ENCODE measurements around the gene HNF4A.

The HNF4A gene

GRCh38 chr20:44433751-44434538 lies 78.4 kb downstream of the HNF4A start:
- CTCF ChIA-PET, result no interaction called here
- POLR2A ChIA-PET, result no interaction called here
- TF ChIP-seq ZNF704 (tag by site-specific recombination; IDR thresholded peaks at IDR 0.05), result no peak
- TF ChIP-seq ZNF223 (tag by site-specific recombination; IDR thresholded peaks at IDR 0.05), result no peak
- no peak for TF ChIP-seq ZNF148 (tag by site-specific recombination; IDR thresholded peaks at IDR 0.05; ENCODE audit: borderline replicate concordance)
- no peak for TF ChIP-seq GLIS1 (tag by site-specific recombination; IDR thresholded peaks at IDR 0.05)
- no peak for TF ChIP-seq KLF16 (tag by site-specific recombination; IDR thresholded peaks at IDR 0.05)
- no peak for TF ChIP-seq SCRT2 (tag by site-specific recombination; IDR thresholded peaks at IDR 0.05)
- TF ChIP-seq YY2 (tag by site-specific recombination; IDR thresholded peaks at IDR 0.05), result no peak
- no peaks in the 10 kb centered on the region for H3K9me3 ChIP-seq (ENCODE audit: control insufficient read depth, insufficient read depth, low read depth, low read length)
- no peak overlapping the region for H3K4me3 ChIP-seq (ENCODE audit: low read depth, low read length)
- H3K27ac ChIP-seq (ENCODE audit: extremely low read depth, low read depth, low read length), result no peak overlapping the region
- H3K36me3 ChIP-seq (ENCODE audit: control insufficient read depth in 2 of 2, insufficient read depth in 1 of 2, low read length in 2 of 2), result no peaks in the 10 kb centered on the region
- H3K4me1 ChIP-seq (ENCODE audit: control insufficient read depth, insufficient read depth, low read length), result no peaks in the 10 kb centered on the region

- Histone ChIP-seq H3K9me3 (ENCODE audit: control insufficient read depth, insufficient read depth, low read depth, low read length) (no peaks in the 10 kb centered on the region), H3K4me3 (ENCODE audit: low read depth, low read length) (no peak overlapping the region), H3K36me3 (ENCODE audit: control insufficient read depth in 2 of 2, insufficient read depth in 1 of 2, low read length in 2 of 2) (no peaks in the 10 kb centered on the region), H3K4me1 (ENCODE audit: control insufficient read depth, insufficient read depth, low read length) (no peaks in the 10 kb centered on the region), H3K27ac (ENCODE audit: extremely low read depth, low read depth, low read length) (no peak overlapping the region)
- ChIA-PET CTCF (interaction anchor here (0.6 to 0.7 kb wide), 2 partner anchors 52 to 276 kb away, joined by 3 to 4 read pairs; no protein-coding TSS in a partner anchor), POLR2A (no interaction called here)
- TF ChIP-seq HOXA7 (CRISPR knock-in tag; IDR thresholded peaks at IDR 0.05; ENCODE audit: borderline replicate concordance) (no peak), ZNF214 (tag by site-specific recombination; IDR thresholded peaks at IDR 0.05; ENCODE audit: borderline replicate concordance) (no peak), ZBTB17 (tag by site-specific recombination; IDR thresholded peaks at IDR 0.05) (0 out of 2 replicates have a peak, but pooled peaks have one; percentile 50), ZNF146 (tag by site-specific recombination; IDR thresholded peaks at IDR 0.05) (no peak), ZBTB21 (tag by site-specific recombination; IDR thresholded peaks at IDR 0.05) (no peak), REPIN1 (tag by site-specific recombination; IDR thresholded peaks at IDR 0.05; ENCODE audit: low read depth) (no peak), ZNF544 (tag by site-specific recombination; IDR thresholded peaks at IDR 0.05) (no peak), ZNF585B (tag by site-specific recombination; IDR thresholded peaks at IDR 0.05) (no peak), YY2 (tag by site-specific recombination; IDR thresholded peaks at IDR 0.05) (peak; percentile 41; the same call in 1 of the 2 replicates)
Measured at GRCh38 chr20:44435630-44436335, 80.3 kb downstream of the HNF4A start.

GRCh38 chr20:44436393-44436792 lies 80.9 kb downstream of the HNF4A start:
- Histone ChIP-seq H3K4me3 (ENCODE audit: low read depth, low read length) (no peak overlapping the region), H3K27ac (ENCODE audit: extremely low read depth, low read depth, low read length) (no peak overlapping the region), H3K9me3 (ENCODE audit: control insufficient read depth, insufficient read depth, low read depth, low read length) (no peaks in the 10 kb centered on the region), H3K36me3 (ENCODE audit: control insufficient read depth in 2 of 2, insufficient read depth in 1 of 2, low read length in 2 of 2) (no peaks in the 10 kb centered on the region), H3K4me1 (ENCODE audit: control insufficient read depth, insufficient read depth, low read length) (no peaks in the 10 kb centered on the region)
- CTCF ChIA-PET, result interaction anchor here (0.5 to 0.8 kb wide), 2 partner anchors 25 to 50 kb away, joined by 3 read pairs; no protein-coding TSS in a partner anchor
- POLR2A ChIA-PET, result no interaction called here
- TF ChIP-seq OVOL3 (tag by site-specific recombination; IDR thresholded peaks at IDR 0.05), result no peak
- no peak for TF ChIP-seq ZNF571 (tag by site-specific recombination; IDR thresholded peaks at IDR 0.05)
- TF ChIP-seq TRIM28 (IDR thresholded peaks at IDR 0.05; ENCODE audit: borderline replicate concordance, low read length), result no peak
- TF ChIP-seq SALL2 (tag by site-specific recombination; IDR thresholded peaks at IDR 0.05; ENCODE audit: borderline replicate concordance), result no peak
- no peak for TF ChIP-seq ZNF366 (tag by site-specific recombination; conservative IDR thresholded peaks at IDR 0.05)
- TF ChIP-seq ZNF664 (tag by site-specific recombination; IDR thresholded peaks at IDR 0.05), result no peak
- no peak for TF ChIP-seq OSR2 (tag by site-specific recombination; IDR thresholded peaks at IDR 0.05)
- no peak for TF ChIP-seq ZBTB48 (tag by site-specific recombination; IDR thresholded peaks at IDR 0.05)
- no peak for TF ChIP-seq ZNF544 (tag by site-specific recombination; IDR thresholded peaks at IDR 0.05)
- TF ChIP-seq SP3 (tag by site-specific recombination; IDR thresholded peaks at IDR 0.05), result no peak
